Left lobe of liver (tissue), 2 donors: ENCODE results near the gene GLOD5. TPM values are rescaled to one million over a fixed set of nuclear protein-coding genes. Genes with fewer than 3 reads are reported as not detected.

ENCODE experiments used
- ATAC-seq: fragments of 200-7000 bp; cut with Tn5 transposase; one replicate; pipeline ENCODE4 v1.9.1; 2020; ENCODE audit warnings: mild to moderate bottlenecking, moderate library complexity
- DNase-seq: peaks from one replicate; pipeline ENCODE4 v3.0.0-alpha.2; 2020; ENCODE audit warnings: low spot score
- total RNA-seq: library from RNA; stranded (reverse); gene quantifications from one replicate; pipeline ENCODE4 v1.2.1, GENCODE V29; 2021
- donor health status: DM: no; HTN: no; CAD: no; lungs with moderate emphysema.
- donor health status: DM: no; HTN: yes; CAD: no.

The GLOD5 gene
- total RNA-seq, 1 donor from 2014 or later: 3.1 TPM

DNA sequence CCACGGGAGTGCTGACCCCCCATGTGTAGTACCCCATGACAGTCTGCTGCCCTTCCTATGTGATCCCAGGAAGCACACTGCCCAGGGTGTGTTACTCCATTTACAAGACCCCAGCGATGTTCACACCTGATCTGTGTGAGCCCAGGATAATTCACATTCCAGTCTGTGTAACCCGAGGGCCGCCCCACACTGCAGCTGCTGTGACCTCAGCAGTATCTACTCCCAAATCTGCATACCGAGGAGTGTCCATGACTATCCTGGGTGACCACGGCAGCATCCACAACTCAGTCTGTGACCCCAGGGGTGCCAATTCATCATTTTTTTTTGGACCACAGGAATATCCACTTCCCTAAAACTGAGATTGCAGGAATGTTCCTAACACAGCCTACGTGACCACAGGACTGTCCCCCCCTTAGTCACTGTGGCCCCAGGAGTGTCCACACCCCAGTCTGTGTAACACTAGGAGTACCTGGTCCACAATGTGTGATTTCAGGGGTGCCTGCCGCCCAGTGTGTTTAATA, 7.8 kb upstream of the GLOD5 start:
- no peak for DNase-seq
- ATAC-seq: no peak

DNA sequence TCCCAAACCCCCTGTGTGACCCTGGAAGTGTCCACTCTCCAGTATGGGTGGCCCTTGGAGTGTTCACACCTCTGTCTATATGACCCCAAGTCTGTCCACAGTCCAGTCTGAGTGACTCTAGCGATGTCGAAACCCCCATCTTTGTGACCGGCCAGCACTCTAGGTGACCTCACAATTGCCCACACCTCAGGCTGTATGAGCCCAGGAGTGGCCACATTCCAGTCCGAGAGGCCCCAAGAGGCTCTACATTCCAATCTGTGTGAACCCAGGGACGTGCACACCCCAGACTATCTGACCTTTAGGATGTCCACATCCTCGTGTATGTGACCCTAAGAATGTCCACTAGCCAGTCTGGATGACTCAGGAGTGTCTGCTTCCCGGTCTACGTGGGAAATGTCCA, 7.3 kb upstream of the GLOD5 start:
- DNase-seq: no peak
- no peak for ATAC-seq

DNA sequence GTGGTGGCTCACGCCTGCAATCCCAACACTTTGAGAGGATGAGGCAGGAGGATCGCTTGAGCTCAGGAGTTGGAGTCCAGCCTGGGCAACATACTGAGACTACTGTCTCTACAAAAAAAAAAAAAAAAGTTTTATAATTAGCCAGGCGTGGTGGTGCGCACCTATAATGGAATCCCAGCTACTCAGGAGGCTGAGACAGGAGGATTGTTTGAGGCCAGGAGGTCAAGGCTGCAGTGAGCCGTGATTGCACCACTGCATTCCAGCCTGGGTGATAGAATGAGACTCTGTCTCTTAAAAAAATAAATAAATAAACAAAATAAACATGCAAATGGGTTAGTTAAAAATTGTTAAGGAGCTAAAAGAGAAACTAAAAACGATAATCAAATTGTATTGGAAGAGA, 7.7 kb downstream of the GLOD5 start:
- DNase-seq (no peak), ATAC-seq (no peak)

DNA sequence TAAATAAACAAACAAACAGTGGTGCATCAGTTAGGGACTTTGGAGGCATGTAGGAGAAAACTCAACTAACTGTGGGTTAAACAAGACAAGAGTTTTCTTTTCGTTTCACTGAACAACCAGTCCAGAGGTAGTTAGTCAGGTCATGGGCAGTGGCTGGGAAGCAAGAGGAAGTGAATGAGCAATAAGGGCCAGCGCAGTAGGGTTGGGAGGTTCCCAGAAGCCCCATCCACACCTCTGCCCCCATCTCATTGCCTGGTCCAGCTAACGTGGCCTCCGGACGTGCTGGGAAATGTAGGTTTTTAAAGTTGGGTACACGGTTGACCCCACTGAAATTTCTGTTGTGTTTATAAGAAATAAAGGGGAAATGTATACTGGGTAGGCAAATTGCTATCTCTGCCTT, 8.7 kb downstream of the GLOD5 start:
- DNase-seq: no peak
- ATAC-seq: no peak

DNA sequence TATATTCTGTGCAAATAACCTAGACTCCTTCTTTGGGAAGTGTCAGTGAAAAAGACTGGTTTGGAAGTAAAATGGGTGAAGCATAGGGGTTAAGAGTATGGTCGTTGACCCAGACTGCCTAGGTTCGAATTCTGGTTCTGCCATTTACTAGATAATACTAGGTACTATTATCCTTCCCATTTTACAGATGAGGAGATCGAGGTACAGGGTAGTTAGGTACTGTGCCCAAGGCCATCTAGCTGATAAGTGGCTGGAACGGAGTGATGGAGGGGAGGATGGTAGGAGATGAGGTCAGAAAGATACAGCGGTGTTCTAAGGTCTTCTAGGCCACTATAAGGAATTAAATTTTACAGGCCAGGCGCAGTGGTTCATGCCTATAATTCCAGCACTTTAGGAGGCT, 11.1 kb downstream of the GLOD5 start:
- ATAC-seq (no peak), DNase-seq (no peak)

DNA sequence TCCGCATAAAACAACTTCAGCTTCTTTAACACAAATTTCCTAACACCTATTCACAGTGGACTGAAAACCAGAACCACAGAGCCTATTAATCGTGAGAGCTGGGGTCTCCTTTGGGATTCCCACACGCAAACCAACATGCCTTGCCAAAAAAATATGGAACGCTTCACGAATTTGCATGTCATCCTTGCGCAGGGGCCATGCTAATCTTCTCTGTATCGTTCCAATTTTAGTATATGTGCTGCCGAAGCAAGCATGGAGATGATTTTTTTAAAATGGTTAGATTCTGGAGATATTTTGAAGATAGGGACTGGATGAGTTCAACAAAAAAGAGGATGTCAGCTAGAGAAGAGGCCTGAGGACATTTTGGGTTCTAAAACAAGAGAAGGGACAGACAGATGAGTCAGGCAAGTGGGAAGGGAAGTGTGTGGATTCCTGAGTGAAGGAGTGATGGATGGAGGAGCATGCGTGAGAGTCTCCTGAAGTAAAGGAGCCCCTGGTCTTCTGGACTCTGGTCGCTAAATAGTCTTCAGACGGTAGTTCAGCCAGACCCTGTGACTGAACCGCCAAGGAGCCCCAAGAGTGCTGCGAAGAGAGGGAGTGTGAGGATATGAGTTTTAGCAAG, 15.4 kb downstream of the GLOD5 start:
- DNase-seq: no peak
- no peak for ATAC-seq

DNA sequence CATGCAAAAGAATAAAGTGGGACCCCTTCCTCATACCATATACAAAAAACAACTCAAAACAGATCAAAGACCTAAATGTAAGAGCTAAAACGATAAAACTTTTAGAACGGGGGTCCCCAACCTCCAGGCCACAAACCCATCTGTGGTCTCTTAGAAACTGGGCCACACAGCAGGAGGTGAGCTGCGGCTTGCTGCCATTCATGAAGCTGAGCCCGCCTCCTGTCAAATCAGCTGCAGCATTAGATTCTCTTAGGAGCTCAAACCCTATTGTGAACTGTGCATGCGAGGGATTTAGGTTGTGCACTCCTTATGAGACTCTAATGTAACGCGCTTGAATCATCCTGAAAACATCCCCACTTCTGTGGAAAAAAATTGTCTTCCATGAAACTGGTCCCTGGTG, 17.9 kb downstream of the GLOD5 start:
- ATAC-seq (no peak), DNase-seq (no peak)

DNA sequence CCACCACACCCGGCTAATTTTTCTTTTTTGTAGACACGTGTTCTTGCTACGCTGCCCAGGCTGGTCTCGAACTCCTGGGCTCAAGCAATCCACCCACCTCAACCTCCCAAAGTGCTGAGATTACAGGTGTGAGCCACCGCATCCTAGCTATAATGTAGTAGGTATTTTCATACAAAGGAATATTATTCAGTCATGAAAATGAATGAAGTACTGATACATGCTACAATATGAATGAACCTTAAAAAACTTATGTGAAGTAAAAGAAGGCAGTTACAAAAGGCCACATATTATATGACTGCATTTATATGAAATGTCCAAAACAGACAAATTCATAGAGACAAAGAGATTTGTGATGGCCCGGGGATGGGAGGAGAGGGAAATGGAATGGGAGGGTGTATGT, 20.2 kb downstream of the GLOD5 start:
- ATAC-seq: no peak
- DNase-seq: no peak

DNA sequence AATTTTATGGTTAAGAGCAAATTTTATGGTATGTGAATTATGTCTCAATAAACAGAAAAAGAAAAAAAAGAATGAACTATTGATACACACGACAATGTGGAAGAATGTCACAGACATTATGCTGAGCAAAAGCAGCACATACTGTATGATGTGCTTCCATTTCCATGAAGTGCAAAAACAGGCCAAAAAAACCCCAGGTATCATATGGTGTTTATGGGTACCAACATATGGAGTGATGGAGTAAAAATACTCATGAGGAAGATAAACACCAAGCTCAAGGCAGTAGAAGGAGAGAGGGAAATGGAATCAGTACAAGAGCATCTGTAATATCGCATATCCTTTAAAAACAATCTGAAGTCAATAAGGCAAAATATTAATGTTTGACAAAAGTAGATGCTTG, 20.7 kb downstream of the GLOD5 start:
- ATAC-seq (no peak), DNase-seq (no peak)

DNA sequence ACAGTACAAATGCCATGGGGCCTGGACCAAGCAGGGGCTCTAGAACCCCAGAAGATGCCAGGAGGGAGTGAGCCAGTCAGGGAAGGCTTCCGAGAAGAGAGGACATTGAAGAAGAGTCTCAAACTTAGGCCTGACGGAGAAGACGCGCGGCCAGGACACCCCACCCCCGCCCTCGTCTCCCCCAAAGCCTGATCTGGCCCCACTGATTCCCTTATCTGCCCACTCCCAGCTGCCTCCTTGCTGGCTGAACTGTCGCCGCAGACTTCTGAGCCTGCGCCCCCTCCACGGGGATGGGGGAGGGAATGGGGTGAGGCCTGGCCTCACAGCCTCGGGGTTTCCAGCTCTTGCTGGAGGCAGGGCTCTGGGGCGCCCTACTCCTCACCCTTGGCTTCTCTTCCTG, 21.2 kb downstream of the GLOD5 start:
- ATAC-seq: no peak

DNA sequence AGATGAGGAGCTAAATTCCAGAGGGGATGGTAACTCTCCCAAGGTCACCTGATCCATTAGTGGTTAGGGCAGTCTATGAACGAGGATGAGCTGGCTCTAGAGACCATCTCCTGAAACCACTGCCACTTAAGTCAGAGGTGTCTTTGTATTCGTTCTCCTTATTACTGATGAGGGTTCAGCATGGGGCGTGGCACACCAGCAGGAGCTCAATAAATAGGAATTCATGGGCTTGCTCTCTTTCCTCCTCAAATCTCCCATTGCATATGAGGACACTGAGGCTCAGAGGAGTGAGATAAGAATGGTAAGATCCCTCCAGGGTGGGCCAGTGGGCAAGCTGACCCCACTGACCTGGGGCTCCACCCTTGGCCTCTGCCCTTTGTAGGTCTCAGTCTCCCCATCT, 23.2 kb downstream of the GLOD5 start:
- DNase-seq (no peak), ATAC-seq (no peak)

More for the DNA sequence above, 21.2 kb downstream of the GLOD5 start:
- DNase-seq: no peak

DNA sequence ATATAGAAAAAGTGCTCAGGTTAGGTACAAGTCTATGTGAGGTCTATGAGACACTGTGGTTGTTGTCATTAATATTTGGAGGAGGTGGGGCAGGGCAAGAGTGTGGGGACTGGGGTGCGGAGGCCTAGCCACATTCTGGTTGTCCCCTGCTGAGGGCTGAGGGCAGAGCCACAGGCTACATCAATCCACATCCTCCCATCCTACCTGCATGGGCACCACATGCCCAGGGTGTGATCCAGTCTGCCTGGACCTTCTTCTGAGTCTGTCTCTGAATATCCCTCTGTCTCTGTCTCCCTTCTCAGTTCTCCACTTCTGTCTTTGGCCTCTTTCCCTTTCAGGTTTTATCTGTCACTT, 23.6 kb downstream of the GLOD5 start:
- DNase-seq: no peak
- ATAC-seq: no peak

DNA sequence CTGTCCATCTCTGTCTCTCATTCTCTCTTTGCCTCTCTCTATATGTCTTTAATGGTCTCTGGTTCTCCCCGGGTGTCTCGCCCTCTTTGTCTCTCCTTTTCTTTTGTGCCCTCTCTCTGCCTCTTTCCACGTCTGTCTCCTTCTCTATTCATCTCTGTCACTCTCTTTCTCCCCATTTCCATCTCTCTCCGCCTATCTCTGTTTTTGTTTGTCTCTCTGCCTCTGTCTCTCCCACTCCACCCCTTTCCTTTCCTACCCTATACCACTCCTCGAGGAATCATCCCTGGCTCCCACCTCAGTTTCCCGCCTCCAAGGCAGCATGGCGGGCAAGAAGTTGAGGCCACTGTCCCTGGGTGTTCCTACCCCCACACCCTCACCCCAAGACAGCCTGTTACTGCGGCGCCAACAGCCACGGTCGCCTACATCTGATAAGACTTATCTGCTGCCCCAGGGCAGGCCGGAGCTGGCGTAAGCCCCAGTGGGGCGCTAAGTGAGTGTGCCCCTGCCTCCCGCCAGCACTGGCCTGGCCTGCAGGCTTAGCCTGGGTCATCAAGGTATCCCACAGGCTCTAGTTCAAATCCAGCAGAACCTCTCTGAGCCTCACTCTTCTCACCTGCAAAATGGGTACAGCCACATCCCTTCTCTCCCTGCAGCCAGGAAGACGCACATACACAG, 24.1 kb downstream of the GLOD5 start:
- DNase-seq (no peak), ATAC-seq (no peak)

DNA sequence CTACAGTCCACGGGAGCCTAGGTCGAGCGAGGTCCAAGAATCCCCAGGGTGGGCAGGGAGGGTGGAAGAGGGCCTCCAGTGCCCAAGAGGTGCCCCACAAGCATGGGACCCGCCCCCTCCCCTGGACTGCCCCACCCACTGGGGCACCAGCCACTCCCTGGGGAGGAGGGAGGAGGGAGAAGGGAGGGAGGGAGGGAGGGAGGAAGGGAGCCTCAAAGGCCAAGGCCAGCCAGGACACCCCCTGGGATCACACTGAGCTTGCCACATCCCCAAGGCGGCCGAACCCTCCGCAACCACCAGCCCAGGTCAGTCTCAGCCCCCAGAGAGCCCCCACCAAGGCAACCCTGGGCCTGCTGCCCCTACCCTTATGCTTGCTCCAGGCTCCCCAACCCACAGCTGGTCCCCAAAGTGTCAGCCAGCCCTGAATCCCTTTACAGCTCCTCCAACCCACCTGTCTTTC, 24.8 kb downstream of the GLOD5 start, which contains the start of gene GATA1:
Gene GATA1, plus strand, starts transcription at position 250 of the 460 bp plus-strand sequence. CDS start 4,520 bp downstream, outside the sequence.
- no peak for ATAC-seq
- DNase-seq: no peak

DNA sequence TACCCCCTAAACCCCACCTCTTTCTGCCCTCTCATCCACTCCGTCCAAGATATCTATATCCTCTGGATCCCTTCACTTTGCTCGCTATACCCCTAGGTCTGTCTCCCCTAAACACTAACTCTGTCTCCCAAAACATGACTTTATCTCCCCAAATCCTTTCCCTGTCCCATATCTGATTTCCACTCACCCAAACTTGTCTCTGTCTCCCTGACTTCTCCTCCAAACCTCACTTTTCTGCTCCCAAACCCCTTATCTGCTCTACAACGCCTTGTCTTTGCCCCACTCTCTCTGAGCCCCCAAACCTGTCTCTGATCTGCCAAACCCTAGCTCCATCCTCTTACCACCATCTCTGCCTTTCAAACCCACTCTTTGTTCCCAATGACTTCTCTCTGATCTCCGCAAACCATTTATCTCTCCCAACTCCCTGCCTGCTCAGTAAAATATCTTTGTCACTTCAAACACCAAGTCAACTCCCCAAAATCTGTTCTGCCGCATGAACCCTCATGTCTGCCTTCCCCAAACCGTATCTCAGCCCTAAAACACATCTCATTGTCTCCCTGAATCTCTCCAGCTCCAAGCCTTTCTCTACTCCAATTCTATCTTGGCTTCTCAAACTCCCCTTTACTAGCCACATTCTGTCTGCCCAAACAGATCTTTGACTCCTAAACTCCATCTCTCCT, 25.4 kb downstream of the GLOD5 start:
- ATAC-seq (no peak), DNase-seq (no peak)

DNA sequence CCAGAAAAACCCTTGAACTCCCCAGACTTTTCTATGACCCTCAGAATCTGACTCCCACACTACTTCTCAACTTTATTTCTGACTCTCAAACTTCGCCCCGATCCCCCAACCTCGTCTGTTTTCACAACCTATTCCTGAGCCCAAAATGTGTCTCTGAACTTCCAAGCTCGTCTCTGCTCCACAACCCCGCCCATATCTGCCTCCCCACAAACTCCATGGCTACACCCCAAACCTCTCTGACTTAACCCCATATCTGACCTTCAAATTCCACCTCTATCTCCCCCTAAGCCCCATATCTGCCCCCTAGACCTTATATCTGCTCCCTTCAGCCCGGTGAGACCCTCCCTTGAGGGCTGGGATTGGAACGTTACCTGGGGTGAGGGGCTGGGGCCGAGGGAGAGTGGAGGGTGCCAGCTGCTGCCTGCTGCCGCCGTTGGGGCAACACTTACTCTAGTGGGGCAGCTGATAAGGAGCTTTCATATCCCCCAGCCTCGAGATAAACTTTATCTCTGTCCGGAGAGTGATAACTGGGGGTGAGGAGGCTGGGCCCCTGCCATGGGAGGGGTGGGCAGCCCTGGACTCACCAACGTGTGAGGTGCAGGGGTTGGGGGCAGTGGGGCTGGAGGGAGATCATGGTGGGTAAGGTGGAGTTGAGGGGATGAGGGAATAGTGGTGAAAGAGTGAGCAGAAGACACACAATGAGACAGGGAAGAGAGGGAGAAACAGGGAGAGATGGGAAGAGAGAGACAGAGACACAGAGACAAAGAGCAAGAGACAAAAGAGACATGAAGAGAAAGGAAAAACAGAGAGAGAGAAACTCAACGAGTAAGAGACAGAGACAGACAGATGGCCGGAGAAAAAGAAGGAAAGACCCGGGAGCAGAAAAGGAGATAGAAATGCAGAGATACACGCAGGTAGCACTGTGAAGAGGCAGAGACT, 26.2 kb downstream of the GLOD5 start:
- DNase-seq (no peak), ATAC-seq (no peak)

DNA sequence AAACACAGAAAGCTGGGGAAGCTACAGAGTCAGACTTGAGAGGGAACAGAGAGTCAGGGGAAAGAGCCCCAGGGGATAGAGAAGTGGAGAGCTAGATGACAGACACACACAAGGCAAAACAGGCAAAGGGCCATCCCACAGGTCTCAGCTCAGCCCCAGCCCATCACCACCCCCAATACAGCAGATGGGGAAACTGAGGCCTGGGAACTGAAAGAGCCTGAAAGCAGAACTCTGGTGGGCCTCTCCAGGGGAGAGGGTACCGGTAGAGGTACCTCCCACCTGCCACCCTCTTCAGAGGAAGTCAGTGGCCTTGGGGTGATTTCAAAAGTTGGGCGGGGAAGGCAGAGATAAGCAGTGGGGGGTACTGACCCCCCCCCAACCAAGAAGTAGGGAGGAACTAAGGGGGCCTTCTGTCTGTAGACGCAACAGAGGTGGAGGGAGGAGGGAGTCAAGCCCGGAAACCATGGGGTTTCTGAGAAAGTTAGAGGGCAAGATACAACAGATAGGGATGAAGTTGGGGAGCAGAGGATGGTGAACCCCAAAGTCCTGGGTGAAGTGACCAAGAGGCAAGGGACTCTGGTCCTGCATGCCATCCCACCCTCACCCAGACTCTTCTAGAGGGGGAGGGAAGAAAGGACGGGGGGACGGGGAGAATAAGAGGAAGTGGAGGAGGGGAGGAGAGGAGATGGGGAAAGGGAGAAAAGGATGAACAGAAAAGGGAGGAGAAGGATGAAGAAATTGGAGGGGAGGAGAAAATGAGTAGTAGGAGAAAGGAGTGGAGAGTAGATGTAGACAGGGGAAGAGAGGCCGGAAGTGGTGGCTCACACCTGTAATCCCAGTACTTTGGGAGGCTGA, 28.0 kb downstream of the GLOD5 start:
- no peak for ATAC-seq

DNA sequence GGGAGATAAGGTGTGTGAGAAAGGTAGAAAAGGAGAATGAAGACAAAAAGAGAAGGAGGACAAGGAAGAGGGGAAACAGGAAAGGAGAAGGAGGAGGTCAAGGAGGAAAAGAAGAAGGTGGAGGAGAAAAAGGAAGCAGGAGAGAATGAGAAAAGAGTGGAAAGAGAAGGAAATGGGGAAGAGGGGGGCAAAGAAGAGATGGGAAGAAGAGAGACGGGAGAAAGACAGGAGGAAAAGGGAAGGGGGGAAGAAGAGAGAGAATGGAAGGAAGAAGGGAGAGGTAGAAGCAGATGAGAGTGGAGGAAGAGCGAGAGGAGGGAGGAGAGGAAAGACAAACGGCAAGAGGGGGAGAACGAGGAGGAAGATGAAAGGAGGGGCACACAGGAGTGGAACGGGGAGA, 28.9 kb downstream of the GLOD5 start:
- ATAC-seq: no peak

More for the DNA sequence above, 28.0 kb downstream of the GLOD5 start:
- no peak for DNase-seq

DNA sequence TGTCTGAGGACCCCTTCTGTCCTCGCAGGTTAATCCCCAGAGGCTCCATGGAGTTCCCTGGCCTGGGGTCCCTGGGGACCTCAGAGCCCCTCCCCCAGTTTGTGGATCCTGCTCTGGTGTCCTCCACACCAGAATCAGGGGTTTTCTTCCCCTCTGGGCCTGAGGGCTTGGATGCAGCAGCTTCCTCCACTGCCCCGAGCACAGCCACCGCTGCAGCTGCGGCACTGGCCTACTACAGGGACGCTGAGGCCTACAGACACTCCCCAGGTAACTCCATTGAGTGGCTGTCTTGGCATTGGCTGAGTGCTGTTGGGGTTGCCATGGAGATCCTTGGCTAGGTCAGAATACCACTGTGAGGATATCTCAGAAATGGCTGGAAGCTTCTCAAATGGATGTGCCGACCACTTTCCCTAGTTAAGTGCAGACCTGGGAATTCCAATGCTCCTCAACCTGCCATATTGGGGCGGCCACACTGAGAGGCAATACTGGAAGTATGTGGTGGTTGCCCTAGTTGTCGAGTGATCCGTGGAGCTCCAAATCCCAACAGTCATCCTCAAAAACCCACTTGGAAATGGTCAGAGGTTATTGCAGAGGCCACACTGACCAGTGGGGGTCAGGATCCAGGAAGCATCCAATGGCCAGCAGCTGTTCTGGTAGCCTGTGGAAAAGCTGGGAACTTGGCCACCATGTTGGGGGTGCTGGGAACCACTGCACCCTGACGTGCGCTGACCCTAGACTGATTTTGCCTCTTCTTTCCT, 29.7 kb downstream of the GLOD5 start:
- ATAC-seq: no peak
- no peak for DNase-seq

More for the DNA sequence above, 28.9 kb downstream of the GLOD5 start:
- DNase-seq: no peak
